ENCODE measurements around the gene TMEM94. TPM values are rescaled to one million over a fixed set of nuclear protein-coding genes. Genes with fewer than 3 reads are reported as not detected.

The TMEM94 gene
- total RNA-seq, 1 experiment from 2014 or later = 61.4 TPM

GRCh38 chr17:75516255-75516618 is 59.8 kb downstream of the TMEM94 start, which contains the start of gene TSEN54:
Gene TSEN54, plus strand, starts transcription at chr17:75516528. Its CDS starts 33 bp downstream, at chr17:75516561.
- Histone ChIP-seq H3K56ac (ENCODE audit: insufficient read length, low read depth, low read length) (no peak within 1 kb of the TSS), H3K4ac (ENCODE audit: low read depth, low read length) (no peak within 1 kb of the TSS), H3K23ac (ENCODE audit: insufficient read length, low read depth, low read length) (no peak within 1 kb of the TSS), H3K27ac (ENCODE audit: insufficient read length, low read depth, low read length) (no peak within 1 kb of the TSS), H2BK12ac (ENCODE audit: insufficient read length, low read depth, low read length) (no peak within 1 kb of the TSS), H3K23me2 (ENCODE audit: insufficient read length, low read depth, low read length, poor library complexity, severe bottlenecking) (peaks cover 8% of the 10 kb centered on the region), H2BK5ac (ENCODE audit: insufficient read length, low read length) (no peak within 1 kb of the TSS), H3T11ph (ENCODE audit: low read length) (no peak within 1 kb of the TSS), H2BK15ac (ENCODE audit: low read depth, low read length) (no peak within 1 kb of the TSS), H4K8ac (replicated peaks; ENCODE audit: insufficient read length, low read depth, low read length) (no peak within 1 kb of the TSS), H4K5ac (ENCODE audit: insufficient read length, low read depth, low read length) (no peak within 1 kb of the TSS), H3K79me1 (ENCODE audit: insufficient read depth, low read depth, low read length, poor library complexity, severe bottlenecking) (no peaks in the 10 kb centered on the region), H3K9ac (ENCODE audit: extremely low read depth, insufficient read length, low read length) (no peak within 1 kb of the TSS), H3K79me2 (ENCODE audit: insufficient read depth, low read length) (no peaks in the 10 kb centered on the region; the same call in 1 of the 2 replicates), H3K14ac (ENCODE audit: insufficient read depth, low read length) (no peak within 1 kb of the TSS), H2AFZ (ENCODE audit: low read length) (no peak within 1 kb of the TSS), H2AK5ac (ENCODE audit: insufficient read length, low read length) (no peak within 1 kb of the TSS), H4K20me1 (ENCODE audit: control insufficient read depth, insufficient read depth, insufficient read length) (no peaks in the 10 kb centered on the region), H2BK120ac (ENCODE audit: low read depth, low read length, poor library complexity, severe bottlenecking) (no peak within 1 kb of the TSS), H3K27me3 (ENCODE audit: insufficient read depth, low read length) (no peaks in the 10 kb centered on the region), H3K18ac (ENCODE audit: insufficient read length, low read depth, low read length) (peak within 1 kb of the TSS; percentile 87), H2BK20ac (ENCODE audit: low read depth, low read length, poor library complexity, severe bottlenecking) (no peak within 1 kb of the TSS), H3K4me2 (ENCODE audit: insufficient read depth, insufficient read length, low read length) (peak within 1 kb of the TSS; percentile 76), H3K9me3 (ENCODE audit: control insufficient read depth, low read depth, low read length) (no peaks in the 10 kb centered on the region), H3K4me1 (ENCODE audit: insufficient read depth, low read length) (no peaks in the 10 kb centered on the region; the same call in 1 of the 2 replicates), H4K91ac (ENCODE audit: insufficient read length, low read depth, low read length) (no peak within 1 kb of the TSS)
- Mint-ChIP-seq H3K4me3 (peak within 1 kb of the TSS; percentile 85 to 89), H3K27ac (no peak within 1 kb of the TSS; a peak in 1 of 7 replicates), H3K36me3 (ENCODE audit: insufficient read depth in 1 of 3, low read depth in 3 of 3) (peaks cover 13 to 47% (median 44%) of the 10 kb centered on the region in 3 experiments; a peak in 6 of 7 replicates), H3K9me3 (no peaks in the 10 kb centered on the region), H3K4me1 (peaks cover 17 to 26% of the 10 kb centered on the region in 2 experiments), H3K27me3 (ENCODE audit: low read depth) (no peaks in the 10 kb centered on the region; the same call in 1 of the 2 replicates)
- no CpG with 5 or more reads among the region's 45 CpGs for WGBS (ENCODE audit: extremely low coverage, insufficient read length, low lambda C conversion rate)
- DNase-seq = peak; percentile 95
- TF ChIP-seq CTCF (conservative IDR thresholded peaks at IDR 0.05) = no peak
